ENCODE data around the gene IMP3. TPM values are rescaled to one million over a fixed set of nuclear protein-coding genes. Genes with fewer than 3 reads are reported as not detected.

Gene IMP3
- total RNA-seq, 1 experiment from 2014 or later: 186 TPM

- DNase-seq (ENCODE audit: low spot score): no peak
Observed at GRCh38 chr15:75620841-75621391, 19.1 kb downstream of the IMP3 start.

GRCh38 chr15:75620058-75620820 is 19.8 kb downstream of the IMP3 start:
- DNase-seq (ENCODE audit: low spot score): no peak

DNA sequence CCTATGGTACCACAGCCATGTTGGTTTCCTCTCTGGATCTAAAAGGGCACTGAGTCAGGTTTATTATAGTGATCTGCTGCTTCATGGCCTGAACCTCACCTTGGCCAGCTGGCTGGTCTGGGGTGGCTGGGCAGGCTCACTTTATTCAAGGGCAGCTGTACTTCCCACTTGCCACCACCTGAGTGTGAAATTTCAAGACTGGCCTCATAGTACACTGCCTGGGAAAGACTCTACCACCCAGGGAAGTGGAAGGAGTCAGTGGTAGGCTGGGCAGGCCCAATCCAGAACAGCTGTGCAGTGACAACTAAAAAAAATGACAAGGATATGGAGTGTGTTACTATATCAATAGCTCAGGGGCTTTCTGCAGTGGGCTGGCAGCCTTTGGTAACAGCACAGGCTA is 23.3 kb downstream of the IMP3 start:
- no peak for DNase-seq (ENCODE audit: low spot score)

GRCh38 chr15:75606711-75607699 is 33.0 kb downstream of the IMP3 start:
- DNase-seq (ENCODE audit: low spot score): no peak

DNA sequence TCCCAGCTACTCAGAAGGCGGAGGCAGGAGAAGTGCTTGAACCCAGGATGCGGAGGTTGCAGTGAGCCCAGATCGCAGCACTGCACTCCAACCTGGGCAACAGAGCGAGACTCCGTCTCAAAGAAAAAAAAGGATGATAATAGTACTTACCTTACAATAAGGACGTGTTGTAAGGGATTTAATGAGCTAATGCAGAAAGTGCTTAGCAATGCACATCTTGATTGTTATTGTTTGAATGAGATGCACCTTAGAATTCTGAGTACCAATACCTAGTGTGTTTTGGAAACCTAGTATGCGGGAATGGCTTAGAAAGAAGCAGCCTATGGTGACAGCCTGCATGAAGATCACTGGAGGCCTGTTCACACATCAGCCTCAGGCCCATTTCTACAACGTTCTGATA is 34.0 kb downstream of the IMP3 start:
- DNase-seq (ENCODE audit: low spot score): no peak

DNA sequence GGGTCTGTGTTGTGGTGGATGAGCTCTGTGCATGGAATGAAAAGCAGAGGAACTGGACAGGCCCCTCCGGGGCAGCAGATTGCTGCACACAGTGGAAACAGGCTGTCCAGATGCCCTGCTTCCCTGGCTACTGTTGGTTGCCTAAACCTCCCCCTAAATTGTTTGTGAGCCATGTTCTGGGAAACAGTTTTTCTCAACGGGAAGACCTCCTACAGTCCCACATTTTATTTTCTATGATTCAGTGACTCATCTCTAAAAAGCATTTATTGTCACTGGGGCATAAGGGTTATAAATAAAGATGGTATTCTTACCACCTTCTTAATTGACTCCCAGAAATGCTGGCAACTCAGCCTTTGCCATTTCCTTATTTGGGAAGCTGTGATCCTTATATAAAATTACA is 40.6 kb downstream of the IMP3 start:
- no peak for DNase-seq (ENCODE audit: low spot score)

DNA sequence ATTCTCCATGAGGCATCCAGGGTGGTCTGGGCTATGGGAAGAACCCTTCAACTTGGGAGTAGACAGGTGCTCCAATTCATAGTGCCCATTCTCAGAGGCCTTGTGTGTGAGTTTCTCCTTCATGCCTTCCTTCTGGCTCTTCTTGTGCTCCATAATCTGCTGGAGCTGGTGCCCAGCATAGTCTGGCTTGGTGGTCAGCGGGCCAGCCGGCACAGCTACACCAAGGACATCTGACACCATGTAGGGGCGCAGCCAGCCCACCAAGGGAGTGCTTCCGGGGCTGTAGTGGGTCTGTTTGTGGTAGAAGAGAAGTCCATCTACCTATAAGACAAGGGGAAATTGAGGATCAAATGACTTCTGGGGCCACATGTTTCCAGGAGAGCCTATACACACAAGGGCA is 41.7 kb downstream of the IMP3 start:
- DNase-seq (ENCODE audit: low spot score): no peak

DNA sequence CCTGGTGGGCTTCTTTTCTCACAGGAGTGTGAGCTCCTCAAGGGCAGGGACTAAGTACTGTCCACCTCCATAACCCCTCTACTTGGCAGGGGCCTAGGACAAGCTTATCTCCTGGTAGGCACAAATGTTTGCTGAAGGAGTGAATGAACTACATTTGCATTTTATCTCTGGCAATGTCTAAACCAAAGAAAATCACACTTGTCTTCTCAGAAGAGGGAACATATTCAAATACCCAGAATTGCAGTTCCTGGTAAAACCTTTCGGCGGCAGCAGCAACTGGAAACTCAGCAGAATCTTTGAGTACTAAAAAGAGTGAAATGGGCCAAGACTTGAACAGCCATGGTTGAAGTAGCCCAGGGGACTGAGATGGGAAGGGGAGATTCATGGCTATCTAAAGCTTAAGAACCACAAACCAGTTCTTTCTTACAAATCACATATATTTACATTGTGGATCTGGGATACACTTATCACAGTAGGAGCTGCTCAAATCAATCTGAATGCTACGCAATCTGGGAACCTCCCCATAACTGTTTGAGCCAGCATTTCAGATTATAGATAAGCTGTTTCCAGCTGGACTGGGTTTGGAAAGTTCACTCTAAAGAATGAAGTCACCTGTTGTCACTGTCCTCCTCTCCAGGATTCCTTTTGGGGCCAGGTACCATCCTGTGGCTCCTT is 42.2 kb downstream of the IMP3 start:
- peak; percentile 24 for DNase-seq (ENCODE audit: low spot score)

GRCh38 chr15:75596703-75597345 is 43.2 kb downstream of the IMP3 start:
- no peak for DNase-seq (ENCODE audit: low spot score)

DNA sequence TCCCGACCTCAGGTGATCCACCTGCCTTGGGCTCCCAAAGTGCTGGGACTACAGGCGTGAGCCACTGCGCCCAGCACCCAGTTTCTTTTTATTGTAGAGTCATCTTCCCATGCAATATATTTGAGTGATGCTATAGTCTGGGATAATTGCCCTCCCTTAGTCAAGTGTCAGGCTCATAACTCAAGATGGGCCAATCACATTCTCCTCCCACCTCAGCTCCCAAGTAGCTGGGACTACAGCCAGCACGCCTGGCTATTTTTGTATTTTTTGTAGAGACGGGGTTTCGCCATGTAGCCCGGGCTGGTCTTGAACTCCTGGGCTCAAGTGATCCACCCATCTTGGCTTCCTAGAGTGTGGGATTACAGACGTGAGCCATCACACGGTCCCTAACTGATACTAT is 45.7 kb downstream of the IMP3 start:
- DNase-seq (ENCODE audit: low spot score): no peak

DNA sequence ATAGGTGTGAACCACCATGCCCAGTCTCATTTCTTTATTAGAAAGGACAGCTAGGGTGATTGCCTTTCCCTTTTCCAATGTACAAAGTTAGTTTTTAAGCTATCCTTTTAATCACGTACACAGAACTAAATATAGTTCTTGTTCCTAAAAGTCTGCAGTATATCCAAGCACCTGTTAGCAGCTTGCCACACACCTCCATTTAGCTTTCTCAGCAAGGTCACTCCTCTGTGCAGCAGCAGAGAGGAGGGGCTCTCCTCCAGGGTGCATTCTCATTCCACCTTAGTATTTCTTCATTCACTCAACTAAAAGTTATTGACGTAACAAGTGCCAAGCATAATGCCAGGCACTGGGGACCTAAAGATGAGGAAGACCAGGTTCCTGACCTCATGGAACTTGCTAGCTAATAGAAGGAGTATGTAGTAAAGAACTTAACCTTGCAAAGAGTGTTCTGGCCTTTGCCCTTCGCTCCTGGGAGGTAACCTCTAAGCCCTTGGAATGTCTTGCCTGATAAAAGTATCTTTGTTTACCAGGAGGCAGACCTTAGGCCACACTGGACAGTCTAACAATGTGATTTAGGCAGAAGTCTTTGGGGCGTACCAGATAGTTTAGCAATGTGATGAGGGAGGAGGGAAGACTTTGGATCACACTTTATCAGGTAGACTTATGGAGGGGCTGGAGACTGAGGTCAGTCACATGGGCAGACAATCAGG is 48.2 kb downstream of the IMP3 start:
- DNase-seq (ENCODE audit: low spot score): no peak

DNA sequence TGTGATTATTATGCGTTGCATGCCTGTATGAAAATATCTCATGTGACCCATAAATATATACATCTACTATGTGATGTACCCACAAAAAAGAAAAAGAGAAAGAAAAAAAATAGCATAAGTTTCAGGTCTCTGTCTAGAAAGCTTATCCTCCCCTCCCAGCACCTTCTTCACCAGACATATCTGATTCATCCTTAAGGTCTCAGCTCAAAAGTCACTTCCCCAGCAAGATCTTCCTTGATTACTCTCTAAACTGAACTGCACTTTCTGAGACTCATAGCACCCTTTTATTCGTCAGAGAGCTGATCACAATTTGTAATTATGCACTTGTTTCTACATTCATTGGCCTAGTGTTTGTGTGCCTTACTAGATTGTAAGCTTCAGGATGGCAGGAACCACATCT is 49.8 kb downstream of the IMP3 start:
- DNase-seq (ENCODE audit: low spot score): no peak

Other genes with a start within 250 kb of the IMP3 start
- gene SIN3A, start 188.5 kb downstream of the IMP3 start, total RNA-seq (2014; rRNA removed; shearing (Covaris generic)): 28.8 and 33.5 TPM in 2 replicates
- 22.8 and 28.2 TPM in 2 replicates for gene PTPN9, start 60.9 kb downstream of the IMP3 start, total RNA-seq (2014; rRNA removed; shearing (Covaris generic))
- 27.2 and 30.6 TPM in 2 replicates for gene SNUPN, start 14.5 kb downstream of the IMP3 start, total RNA-seq (2014; rRNA removed; shearing (Covaris generic))
- 25.6 and 27.3 TPM in 2 replicates for gene SNX33, start 7.7 kb upstream of the IMP3 start, total RNA-seq (2014; rRNA removed; shearing (Covaris generic))
- gene CSPG4, start 72.6 kb upstream of the IMP3 start, total RNA-seq (2014; rRNA removed; shearing (Covaris generic)): 8.9 and 10.7 TPM in 2 replicates
- 23.8 and 40.0 TPM in 2 replicates for gene UBE2Q2, start 203.2 kb upstream of the IMP3 start, total RNA-seq (2014; rRNA removed; shearing (Covaris generic))